Ovary (tissue), 9 donors: ENCODE data around the gene DCTPP1. TPM values are rescaled to one million over a fixed set of nuclear protein-coding genes. Genes with fewer than 3 reads are reported as not detected.

ENCODE experiments used
- DNase-seq, 5 donors: peaks; one replicate each; pipeline ENCODE4 v3.0.0-alpha.2; 2019 to 2020
- H3K27ac ChIP-seq, 2 donors: fragments of 200-600 bp; one replicate each; pipeline versions ENCODE4 v1.5.1 to v1.8.0; 2019 to 2022
- H3K27me3 ChIP-seq: fragments of 200-600 bp; one replicate; pipeline ENCODE4 v1.8.0; 2022
- H3K36me3 ChIP-seq: fragments of 200-600 bp; sonication (generic); one replicate; pipeline ENCODE4 v1.5.1; 2019
- H3K4me1 ChIP-seq: one replicate; pipeline ENCODE4 v1.8.1; 2013; ENCODE audit warnings: mild to moderate bottlenecking, moderate library complexity; ENCODE audit not compliant: insufficient read depth
- H3K4me3 ChIP-seq: fragments of 200-600 bp; sonication (generic); one replicate; pipeline ENCODE4 v1.5.1; 2017
- H3K9me3 ChIP-seq, 2 donors: fragments of 200-600 bp in 1 of 2; sonication (generic) in 1 of 2; one replicate each; pipeline versions ENCODE4 v1.5.1 to v1.8.1; 2013 to 2019; ENCODE audit warnings: mild to moderate bottlenecking in 1 of 2, moderate library complexity in 1 of 2
- CTCF ChIP-seq, 3 donors: fragments of 450-650 bp in 2 of 3; fragments of 200-600 bp in 1 of 3; IDR thresholded peaks; one replicate each; pipeline versions ENCODE4 v1.5.1 to v1.8.0; 2016 to 2022; ENCODE audit warnings: antibody characterized with exemption in 3 of 3, mild to moderate bottlenecking in 1 of 3
- EP300 ChIP-seq: sonication (generic); formaldehyde crosslinking; IDR thresholded peaks from one replicate; pipeline ENCODE4 v1.6.1; 2017; ENCODE audit warnings: antibody characterized with exemption
- POLR2A ChIP-seq: fragments of 450-650 bp; IDR thresholded peaks from one replicate; pipeline ENCODE4 v1.6.1; 2017; ENCODE audit warnings: antibody characterized with exemption, mild to moderate bottlenecking, moderate library complexity
- WGBS, 3 donors: extraction: QIAGEN DNeasy Blood & Tissue Kit in 1 of 3; methylation state at CpG; one replicate each; pipeline versions ENCODE4 v1.1.5 to v1.1.7; 2013 to 2017; 5-methylcytosine and 5-hydroxymethylcytosine counted together
- intact Hi-C, 4 donors: fragments of 100-400 bp; cut with DNase I; formaldehyde crosslinking; loops; one replicate each; pipeline versions ENCODE4 v1.11.0 to v1.15.1; 2022 to 2023
- polyA plus RNA-seq, 2 donors: library from polyadenylated mRNA; stranded (reverse); fragments of 200-250 nt in 1 of 2; fragments of 350-450 nt in 1 of 2; fragmentation: Illumina TruSeq in 1 of 2; extraction: RNeasy Lipid Tissue Mini Kit (QIAGEN cat#74804) in 1 of 2; gene quantifications; one replicate each; pipeline ENCODE4 v1.2.3, GENCODE V29; 2013 to 2014
- total RNA-seq, 7 donors: library from RNA; depleted of rRNA in 2 of 7; stranded (reverse); fragments of >200 nt in 2 of 7; fragmentation: NEBNext Ultra II Directional in 3 of 7; extraction: Animal tissue kit (Norgen Biotek cat#: 25700) in 3 of 7; gene quantifications; one replicate each; pipeline versions ENCODE4 v1.1.0 to v1.2.4, GENCODE V29; 2016 to 2023
- donor health status: DM: no; HTN: no; CAD: no; lungs with moderate emphysema.
- donor health status: DM: no; HTN: no; CAD: no.
- donor health status: Bipolar disorder and iron deficiency.
- donor health status: DM: yes; HTN: yes; CAD: no.
- donor health status: DM: no; HTN: no; CAD: no.
- donor health status: DM: yes; HTN: yes; CAD: no.

The DCTPP1 gene
- total and polyA plus RNA-seq, 9 donors: 13.2 to 34.4 (median 22.6) TPM

GRCh38 chr16:30474684-30475083 is 44.9 kb upstream of the DCTPP1 start:
- no peak for DNase-seq
- Histone ChIP-seq H3K4me3 (no peak overlapping the region), H3K27me3 (no peaks in the 10 kb centered on the region), H3K9me3 (no peaks in the 10 kb centered on the region), H3K4me1 (no peaks in the 10 kb centered on the region), H3K27ac (no peak overlapping the region), H3K36me3 (no peaks in the 10 kb centered on the region)
- TF ChIP-seq CTCF (IDR thresholded peaks at IDR 0.05) (no peak), EP300 (no peak), POLR2A (no peak)
- WGBS, 3 donors: 70 to 76% (median 73%) methylated on average over 7 of the region's 7 CpGs
- intact Hi-C loops: no loop called here

DNA sequence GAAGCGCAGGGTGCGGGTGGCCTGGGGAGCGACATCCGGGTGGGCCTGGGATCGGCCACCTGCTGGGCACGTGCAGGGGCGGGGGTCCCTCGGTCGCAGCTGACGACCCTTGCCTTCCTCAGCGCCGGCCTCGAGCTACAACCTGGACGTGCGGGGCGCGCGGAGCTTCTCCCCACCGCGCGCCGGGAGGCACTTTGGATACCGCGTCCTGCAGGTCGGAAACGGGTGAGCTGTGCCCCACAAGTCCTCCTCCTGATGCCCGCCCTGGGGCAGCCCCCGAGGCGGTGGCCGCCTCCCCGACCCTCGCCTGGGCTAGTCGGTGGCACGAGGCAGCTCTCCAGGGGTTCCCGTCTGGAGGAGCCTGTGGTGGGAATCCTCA is 44.2 kb upstream of the DCTPP1 start:
- no peaks in the 10 kb centered on the region for H3K27me3 ChIP-seq
- H3K27ac ChIP-seq: no peak overlapping the region
- intact Hi-C loops: no loop called here

DNA sequence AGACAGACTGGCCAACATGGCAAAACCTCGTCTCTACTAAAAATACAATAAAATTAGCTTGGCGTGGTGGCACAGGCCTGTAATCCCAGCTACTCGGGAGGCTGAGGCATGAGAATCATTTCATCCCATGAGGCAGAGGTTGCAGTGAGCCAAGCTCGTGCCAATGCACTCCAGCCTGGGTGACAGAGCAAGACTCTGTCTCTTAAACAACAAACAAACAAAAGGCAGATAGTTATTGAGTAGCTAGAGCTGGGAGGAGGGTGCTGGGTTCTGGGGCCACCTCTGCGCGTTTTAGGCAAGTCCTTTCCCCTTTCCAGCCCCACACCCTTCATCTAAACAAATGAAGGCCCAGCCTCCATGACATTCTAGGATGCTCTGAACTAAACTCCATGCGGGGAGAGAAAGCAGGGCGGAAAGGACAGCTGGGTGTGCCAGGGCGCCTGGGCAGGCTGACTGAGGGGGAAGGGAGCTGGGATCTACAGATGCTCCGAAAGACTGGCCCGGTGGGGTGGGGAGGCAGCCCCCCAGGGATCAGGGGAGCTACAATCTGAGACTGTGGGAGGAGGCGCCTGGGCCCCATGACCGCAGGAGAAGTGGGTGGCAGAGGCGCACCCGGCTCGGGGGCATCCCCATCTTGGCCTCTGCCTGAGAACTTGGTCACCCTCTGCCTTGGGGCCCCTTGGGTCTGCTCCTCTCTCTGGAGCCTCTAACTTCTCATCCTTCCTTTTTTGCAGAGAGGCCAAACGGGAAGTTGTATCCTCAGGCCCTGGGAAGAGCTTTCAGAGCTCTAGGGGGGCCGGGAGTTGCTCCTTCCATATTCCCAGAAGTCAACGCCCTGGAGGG is 43.6 kb upstream of the DCTPP1 start:
- intact Hi-C loops: no loop called here
- Histone ChIP-seq H3K27me3 (no peaks in the 10 kb centered on the region), H3K9me3 (no peaks in the 10 kb centered on the region), H3K4me1 (no peaks in the 10 kb centered on the region), H3K4me3 (no peak overlapping the region), H3K27ac (no peak overlapping the region), H3K36me3 (no peaks in the 10 kb centered on the region)
- no peak for DNase-seq
- TF ChIP-seq EP300: no peak
- no peak for TF ChIP-seq POLR2A
- no peak for TF ChIP-seq CTCF (IDR thresholded peaks at IDR 0.05)
- 65 to 66% (median 65%) methylated on average over 19 of the region's 19 CpGs for WGBS, 3 donors

More for the DNA sequence above, 44.2 kb upstream of the DCTPP1 start:
- TF ChIP-seq POLR2A (no peak), CTCF (IDR thresholded peaks at IDR 0.05) (no peak), EP300 (no peak)
- no peaks in the 10 kb centered on the region for H3K4me1 ChIP-seq
- no peak for DNase-seq
- 11 to 19% (median 19%) methylated on average over 23 to 35 of the region's 35 CpGs for WGBS, 3 donors
- H3K36me3 ChIP-seq: no peaks in the 10 kb centered on the region
- no peaks in the 10 kb centered on the region for H3K9me3 ChIP-seq
- no peak overlapping the region for H3K4me3 ChIP-seq

DNA sequence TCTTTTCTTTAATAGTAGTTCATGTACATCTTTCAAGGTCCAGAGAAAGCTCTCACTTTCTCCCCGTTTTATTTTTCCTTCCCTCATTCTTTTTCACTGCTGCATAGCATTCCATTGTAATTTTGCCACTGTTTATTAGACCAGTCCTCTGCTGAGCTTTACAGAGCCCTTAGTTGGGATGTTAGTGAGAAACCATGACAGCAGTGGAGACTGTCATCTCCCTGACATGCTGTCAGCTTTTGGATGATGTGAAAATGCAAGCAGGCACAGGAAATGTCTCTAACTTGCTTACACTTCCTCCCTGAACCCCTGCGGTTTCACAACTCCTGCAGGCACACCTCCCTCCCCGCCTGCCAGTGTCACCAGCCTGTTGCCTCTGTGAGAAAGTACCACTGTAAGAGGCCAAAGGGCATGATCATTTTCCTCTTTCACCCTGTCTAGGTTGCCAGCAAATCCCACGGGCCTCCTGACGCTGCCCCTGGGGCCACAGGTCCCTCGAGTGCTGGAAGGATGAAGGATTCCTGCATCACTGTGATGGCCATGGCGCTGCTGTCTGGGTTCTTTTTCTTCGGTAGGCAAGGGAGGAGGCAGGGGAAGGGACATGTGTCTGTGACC is 42.6 kb upstream of the DCTPP1 start, which contains the start of gene ITGAL:
TSS of gene ITGAL (plus strand) at position 415 of the 615 bp plus-strand sequence. CDS start at position 511, 96 bp downstream.
- H3K4me1 ChIP-seq: no peaks in the 10 kb centered on the region
- intact Hi-C loops: no loop called here
- H3K9me3 ChIP-seq: no peaks in the 10 kb centered on the region
- H3K36me3 ChIP-seq: no peaks in the 10 kb centered on the region
- 62 to 67% (median 62%) methylated on average over 8 of the region's 8 CpGs for WGBS, 3 donors
- no peaks in the 10 kb centered on the region for H3K27me3 ChIP-seq
- peak in 1 of 5 donors; percentile 19 for DNase-seq
- H3K27ac ChIP-seq: no peak within 1 kb of the TSS
- H3K4me3 ChIP-seq: no peak within 1 kb of the TSS
- TF ChIP-seq CTCF (IDR thresholded peaks at IDR 0.05): no peak
- TF ChIP-seq POLR2A: no peak
- no peak for TF ChIP-seq EP300
